HG03060 (cell line): ENCODE results near the gene S100A1.
"Not testable (repeated sequence)": the region's sequence is repeated elsewhere in the genome, so short reads cannot be mapped to it uniquely, and the experiment has no call there.

Experiments
- ATAC-seq: cut with Tn5 transposase; IDR thresholded peaks from one replicate; pipeline ENCODE4 v1.9.1; 2021; ENCODE audit warnings: low read depth, moderate number of reproducible peaks; ENCODE audit not compliant: unreplicated experiment

S100A1 gene

DNA sequence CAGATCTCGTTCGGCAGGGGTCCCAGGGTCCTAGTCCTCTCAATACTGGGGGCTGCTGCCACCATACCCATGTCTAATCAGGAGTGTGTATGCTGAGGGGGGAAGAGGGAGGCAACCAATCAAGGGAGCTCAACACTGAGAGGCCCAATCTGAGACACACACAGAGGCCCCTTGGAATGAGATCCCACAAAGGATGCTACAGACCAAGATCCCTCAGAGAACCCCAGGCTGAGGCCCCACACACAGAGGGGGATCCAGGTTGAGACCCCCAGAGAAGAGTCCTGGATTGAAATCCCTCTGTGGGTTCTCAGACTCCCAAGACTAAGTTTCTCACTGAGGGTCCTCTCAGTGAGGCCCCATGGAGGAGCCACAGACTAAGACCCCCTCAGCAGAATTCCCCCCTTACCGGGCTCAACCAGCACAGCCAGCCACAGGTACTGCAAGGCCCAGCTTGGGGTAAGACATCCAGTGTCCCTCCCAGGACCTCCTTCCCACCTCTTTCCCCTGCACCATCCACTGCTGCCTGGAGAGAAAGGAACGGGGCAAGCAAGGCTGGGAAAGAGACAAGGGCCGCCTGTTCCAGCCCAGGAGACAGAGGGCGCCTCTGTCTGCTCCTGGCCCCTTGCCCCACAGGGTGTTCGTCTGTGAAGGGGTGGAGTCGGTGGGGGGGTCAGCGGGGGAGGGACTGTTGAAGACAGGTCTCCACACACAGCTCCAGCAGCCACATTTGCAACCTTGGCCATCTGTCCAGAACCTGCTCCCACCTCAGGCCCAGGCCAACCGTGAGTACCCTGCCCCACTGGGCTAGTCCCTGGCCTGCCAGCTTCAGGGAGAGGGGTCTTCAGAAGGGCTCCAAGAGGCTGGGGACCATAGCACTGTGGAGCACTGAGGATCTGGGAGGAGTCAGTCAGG lies at the start of gene S100A1:
TSS of gene S100A1 (plus strand) at position 720 of the 912 bp plus-strand sequence. CDS start 2,088 bp downstream, outside the sequence.
- ATAC-seq, result no peak

DNA sequence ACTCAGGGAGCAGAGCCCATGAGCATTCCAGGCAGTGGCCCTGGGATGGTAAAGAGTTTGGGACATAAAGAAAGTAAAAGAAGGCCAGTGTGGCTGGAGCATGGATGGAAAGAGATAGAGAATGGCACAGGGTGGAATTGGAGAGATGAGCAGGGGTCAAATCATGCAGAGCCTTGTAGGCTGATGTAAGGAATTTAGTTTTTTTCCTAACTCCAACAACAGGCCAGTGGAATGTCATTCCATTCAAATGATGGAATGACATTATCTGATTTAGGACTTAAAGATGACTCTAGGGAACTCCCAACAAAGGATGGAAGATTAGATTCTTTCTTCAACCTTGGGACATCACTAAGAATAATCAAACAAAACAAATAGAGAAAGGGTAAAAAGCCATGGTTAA lies 49.7 kb upstream of the S100A1 start:
- no peak for ATAC-seq

DNA sequence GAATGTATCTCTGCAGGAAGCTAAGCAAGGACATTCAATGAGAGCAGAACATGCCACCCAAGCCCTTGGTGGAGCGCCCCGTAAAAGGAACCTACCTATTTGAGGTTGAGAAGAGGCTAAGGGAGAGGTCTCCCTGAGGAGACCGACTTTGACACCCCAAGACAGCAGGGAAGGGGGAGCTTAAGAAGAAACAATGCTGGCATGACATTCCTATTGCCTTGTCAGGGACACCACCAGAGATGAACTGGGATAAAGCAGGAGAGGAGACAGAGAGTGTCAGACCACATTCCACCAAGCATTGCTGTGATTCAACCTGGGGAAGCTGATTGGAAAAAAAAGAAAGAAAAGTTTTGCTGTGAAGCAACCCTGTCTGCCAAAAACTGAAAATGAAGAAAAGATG lies 49.3 kb upstream of the S100A1 start:
- no peak for ATAC-seq

DNA sequence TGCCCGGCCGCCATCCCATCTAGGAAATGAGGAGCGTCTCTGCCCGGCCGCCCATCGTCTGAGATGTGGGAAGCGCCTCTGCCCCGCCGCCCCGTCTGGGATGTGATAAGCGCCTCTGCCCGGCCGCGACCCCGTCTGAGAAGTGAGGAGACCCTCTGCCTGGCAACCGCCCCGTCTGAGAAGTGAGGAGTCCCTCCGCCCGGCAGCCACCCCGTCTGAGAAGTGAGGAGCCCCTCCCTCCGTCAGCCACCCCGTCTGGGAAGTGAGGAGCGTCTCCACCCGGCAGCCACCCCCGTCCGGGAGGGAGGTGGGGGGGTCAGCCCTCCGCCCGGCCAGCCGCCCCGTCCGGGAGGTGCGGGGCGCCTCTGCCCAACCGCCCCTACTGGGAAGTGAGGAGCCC lies 45.4 kb upstream of the S100A1 start:
- not testable (repeated sequence) for ATAC-seq

DNA sequence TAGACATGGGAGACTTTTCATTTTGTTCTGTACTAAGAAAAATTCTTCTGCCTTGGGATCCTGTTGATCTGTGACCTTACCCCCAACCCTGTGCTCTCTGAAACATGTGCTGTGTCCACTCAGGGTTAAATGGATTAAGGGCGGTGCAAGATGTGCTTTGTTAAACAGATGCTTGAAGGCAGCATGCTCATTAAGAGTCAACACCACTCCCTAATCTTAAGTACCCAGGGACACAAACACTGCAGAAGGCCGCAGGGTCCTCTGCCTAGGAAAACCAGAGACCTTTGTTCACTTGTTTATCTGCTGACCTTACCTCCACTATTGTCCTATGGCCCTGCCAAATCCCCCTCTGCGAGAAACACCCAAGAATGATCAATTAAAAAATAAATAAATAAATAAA lies 44.7 kb upstream of the S100A1 start:
- not testable (repeated sequence) for ATAC-seq

DNA sequence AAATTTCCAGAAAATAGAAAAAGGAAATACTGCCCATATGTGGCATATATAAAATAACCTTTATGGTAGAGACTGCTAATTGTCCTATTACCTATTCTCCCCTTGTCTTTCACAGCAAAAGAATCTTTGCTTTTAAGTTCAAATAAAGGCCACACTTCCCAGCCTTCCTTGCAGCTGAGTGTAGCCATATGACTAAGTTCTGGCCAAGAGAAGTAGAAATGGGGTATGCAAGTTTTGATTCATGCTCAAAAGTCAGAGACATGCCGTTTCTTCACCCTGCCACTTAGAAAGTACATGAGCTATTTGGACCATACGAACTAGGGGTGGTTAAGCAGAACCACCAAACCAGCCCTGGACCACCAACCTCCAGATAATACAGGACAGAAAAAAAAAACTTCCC lies 44.3 kb upstream of the S100A1 start:
- ATAC-seq, result no peak

DNA sequence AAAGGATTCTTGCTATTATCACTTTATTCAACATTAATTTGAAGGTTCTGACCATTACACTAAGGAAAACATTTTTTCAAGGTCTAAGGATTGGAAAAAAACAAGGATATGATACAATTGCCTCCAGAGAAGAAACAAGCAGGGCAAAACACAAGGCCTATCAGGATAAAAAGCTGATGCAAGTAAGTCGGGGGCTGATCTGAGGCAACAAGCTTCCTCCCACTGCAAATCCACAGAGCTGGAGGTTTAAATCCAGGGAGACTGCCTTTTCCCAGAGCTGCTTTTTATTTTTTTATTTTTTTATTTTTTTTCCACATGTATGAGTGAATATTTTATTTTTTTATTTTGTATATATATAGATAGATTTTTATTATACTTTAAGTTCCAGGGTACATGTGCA lies 43.2 kb upstream of the S100A1 start:
- ATAC-seq, result no peak

DNA sequence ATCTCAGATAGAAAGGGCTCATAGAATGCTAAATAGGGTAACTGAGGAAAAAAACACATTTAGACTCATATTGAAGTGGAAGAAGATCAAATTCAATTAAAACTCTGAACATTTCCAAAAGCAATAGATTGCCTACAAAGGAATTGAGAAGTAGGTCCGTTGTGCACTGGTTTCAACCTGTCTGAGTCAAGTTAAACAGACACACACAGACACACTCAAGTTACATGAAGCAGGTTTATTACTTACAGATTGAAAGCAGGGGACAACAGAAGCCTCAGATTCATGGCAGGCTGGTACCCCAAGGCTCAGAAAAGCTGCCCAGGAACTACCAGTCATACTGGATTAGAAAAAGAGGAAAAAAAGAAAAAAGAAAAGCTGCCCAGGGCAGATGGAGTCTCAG lies 41.9 kb upstream of the S100A1 start:
- no peak for ATAC-seq

DNA sequence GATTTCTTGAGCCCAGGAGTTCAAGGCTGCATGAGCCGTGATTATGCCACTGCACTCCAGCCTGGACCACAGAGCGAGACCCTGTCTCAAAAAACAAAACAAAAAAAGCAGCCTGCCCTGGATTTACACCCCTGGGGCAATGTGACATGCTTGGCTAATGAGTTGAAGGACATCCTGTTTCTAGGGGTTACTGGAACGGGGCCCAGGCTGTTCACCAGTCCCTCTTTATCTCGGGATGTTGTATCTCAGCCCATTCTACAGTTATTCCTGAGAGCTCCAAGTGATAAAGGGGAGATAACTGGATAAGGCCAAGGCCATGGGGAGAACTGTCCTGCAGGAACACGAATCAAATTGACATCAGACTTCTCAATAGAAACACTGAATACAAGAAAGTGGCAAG lies 40.9 kb upstream of the S100A1 start:
- no peak for ATAC-seq

DNA sequence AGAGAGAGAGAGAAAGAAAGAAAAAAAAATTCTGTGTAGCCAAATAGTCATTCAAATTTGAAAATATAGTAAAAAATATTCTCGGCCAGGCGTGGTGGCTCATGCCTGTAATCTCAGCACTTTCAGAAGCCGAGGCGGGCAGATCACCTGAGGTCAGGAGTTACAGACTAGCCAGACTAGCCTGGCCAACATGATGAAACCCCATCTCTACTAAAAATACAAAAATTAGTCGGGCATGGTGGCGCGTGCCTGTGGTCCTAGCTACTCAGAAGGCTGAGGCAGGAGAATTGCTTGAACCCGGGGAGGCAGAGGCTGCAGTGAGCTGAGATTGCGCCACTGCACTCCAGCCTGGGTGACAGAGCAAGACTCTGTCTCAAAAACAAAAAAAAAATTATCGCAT lies 40.2 kb upstream of the S100A1 start:
- not testable (repeated sequence) for ATAC-seq

DNA sequence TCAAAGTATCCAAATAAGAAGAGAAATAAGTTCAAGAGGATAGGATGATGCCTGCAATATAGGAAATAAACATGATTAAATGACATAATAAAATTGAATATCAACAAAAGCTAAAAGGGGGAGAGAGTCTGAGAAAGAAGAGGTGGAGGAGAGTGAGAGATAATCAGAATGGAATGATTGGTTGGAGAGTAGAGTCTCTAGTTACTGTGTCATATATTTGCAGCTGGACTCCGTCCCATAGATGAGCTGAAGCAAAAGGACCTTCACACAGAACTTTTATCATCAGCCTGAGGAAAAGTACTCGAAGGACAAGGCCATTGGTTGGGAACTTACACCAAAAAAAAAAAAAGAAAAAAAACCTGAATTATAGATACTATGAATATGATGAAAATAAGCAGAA lies 39.8 kb upstream of the S100A1 start:
- ATAC-seq, result no peak

DNA sequence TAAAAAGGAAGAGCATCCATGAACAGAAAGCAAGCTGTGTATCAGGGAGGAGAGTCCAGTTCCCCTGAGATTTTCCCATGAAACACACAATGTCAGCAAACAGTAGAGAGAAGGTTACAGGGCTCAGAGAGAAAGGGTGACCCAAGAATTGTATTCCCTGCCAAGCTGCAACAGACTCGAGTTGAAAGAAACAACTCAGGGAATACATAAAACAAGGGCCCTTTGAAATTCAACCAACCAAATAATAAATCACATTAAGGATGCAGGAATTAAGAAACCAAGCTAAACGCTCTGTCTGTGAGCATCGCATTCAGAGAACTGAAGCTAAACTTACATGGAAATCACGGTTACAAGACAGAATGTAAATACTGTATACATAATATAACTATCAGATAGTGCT lies 35.5 kb upstream of the S100A1 start:
- ATAC-seq, result no peak

DNA sequence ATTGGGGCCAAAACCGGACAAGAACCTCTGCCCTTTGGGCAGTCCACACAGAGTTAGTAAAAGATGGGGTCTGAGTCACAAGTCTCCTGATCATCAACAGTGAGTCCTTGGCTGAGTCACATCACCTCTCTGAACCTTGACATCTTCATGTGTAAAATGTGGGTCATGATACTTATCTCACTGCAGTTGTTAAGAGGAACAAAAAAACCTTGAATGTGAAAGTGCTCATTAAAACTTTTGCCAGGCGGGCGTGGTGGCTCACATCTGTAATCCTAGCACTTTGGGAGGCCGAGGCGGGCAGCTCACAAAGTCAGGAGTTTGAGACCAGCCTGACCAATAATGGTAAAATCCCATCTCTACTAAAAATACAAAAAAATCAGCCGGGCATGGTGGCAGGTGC lies 31.0 kb upstream of the S100A1 start:
- no peak for ATAC-seq

DNA sequence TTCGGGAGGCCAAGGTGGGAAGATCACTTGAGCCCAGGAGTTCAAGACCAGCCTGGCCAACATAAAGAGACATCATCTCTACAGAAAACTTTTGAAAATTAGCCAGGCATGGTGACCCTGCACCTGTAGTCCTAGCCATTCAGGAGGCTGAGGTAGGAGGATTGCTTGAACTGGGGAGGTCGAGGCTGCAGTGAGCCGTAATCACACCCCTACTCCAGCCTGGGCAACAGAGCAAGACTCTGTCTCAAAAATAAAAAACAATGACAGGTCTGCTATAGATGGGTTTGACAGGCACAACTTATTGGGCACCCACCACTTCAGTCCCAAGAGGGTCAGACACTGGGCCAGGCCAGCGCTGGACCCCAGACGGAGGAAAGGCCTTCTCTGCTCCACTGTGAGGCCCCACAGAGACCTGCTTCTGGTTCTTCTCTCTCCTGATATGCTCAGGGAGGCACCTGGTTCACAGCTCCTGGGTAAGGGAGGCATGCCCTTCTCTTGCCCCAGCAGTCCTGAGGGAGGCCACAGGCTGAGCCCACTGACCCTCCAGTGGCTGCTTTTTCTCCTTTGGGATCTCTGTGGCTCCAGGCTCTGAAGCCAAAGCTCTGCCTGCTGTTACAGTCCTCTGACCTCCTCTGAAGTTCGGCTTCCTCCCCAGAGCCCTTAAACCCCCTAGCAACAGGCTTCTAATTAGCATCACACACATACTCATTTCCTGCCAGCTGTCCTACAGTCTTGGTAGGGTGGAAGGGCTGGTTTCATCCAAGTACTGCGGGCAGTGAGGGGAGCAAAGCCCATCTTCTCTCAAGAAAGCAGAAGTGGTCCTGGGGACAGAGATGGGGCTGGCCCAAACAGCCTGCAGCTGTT lies 29.7 kb upstream of the S100A1 start:
- ATAC-seq, result peak; percentile 91

DNA sequence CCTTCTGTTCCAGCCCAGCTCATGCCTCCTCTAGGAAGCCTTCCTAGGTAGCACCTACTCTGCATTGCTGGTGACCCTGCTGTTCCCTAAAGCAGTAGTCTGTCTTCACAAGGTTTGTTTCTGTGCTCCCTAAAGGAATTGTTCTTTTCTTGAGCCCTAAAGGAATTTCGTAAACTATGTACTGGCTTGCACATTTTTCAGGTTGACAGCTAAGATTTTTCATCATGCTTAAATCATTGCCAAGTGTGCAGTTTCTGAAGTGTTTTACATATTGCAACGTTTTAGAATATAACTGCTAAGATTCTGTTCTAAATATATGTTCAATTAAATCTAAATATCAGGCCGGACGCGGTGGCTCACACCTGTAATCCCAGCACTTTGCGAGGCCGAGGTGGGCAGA lies 28.4 kb upstream of the S100A1 start:
- no peak for ATAC-seq

DNA sequence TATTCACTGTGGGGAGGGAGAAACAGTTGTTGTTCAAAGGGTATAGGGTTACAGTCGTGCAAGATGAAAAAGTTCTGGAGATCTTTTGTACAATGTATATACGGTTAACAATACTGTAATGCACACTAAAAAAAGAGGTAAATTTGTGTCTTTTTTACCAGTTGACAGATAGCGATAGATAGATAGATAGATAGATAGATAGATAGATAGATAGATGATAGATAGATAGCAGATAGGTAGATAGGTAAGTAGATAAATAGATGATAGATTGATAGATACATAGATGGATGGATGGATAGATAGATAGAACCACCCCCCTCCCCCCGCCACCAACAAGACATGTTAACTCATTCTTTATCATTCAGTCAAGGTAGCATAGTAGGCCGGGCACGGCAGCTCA lies 25.5 kb upstream of the S100A1 start:
- no peak for ATAC-seq

DNA sequence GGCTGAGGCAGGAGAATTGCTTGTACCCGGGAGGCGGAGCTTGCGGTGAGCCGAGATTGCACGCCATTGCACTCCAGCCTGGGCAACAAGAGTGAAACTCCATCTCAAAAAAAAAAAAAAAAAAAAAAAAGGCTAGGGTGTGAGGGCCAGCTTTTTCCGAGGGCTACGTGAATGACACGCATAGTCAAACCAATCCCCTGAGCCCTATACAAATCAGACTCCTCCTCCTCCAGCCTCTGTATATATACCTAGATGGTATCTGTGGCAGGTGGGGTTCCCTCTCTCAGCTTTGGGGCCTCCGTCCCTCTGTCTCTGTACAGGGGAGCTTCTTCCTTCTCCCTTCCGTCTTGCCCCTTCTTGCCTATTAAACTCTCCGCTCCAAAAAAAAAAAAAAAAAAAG lies 22.0 kb upstream of the S100A1 start:
- ATAC-seq, result no peak

DNA sequence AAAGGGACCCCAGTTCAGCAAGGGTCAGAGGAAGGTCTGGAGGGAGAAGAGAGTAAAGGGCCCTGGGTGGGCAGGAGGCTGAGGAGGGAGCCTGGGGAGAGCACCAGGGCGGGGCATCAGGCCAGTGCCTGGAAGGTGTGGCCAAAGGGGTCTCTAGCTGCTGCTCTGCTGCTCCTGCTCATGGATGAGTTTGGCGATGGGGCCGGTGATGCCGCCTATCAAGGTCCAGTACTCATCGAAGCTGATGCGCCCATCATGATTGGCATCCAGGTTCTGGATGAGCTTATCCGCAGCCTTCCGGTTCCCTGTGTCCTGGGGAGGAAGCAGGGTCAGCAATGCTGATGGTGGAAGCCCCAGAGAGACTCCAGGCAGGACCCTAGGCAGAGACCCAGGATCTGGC lies 20.9 kb upstream of the S100A1 start:
- ATAC-seq, result no peak

DNA sequence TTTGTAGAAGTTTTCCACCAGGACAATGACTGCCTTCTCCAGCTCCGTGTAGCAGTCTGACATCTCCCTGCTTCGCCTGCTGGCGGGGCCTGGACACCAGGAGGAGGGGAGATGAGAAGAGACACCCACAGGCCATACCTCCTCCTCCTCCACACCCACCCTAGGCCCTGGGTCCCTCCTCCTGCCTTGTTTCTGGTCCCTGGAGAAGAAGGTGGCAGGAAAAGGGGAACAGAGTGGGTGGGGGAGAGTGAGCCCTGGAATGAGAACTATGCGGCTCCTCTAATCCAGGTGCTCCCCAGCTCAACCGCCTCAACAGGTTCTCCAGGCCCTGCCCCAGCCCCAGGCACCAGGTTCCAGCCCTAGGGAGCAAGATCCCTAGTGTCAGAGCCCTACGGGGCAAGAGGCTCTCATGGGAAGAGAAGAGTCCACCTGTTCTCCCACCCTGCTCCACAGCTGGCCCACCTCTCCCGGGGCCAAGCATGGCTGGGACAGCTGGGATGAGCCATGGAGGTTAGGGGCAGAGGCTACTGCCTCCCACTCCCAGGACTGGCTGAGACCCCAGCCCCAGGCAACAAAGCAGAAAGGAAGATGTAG lies 20.0 kb upstream of the S100A1 start:
- ATAC-seq, result no peak

DNA sequence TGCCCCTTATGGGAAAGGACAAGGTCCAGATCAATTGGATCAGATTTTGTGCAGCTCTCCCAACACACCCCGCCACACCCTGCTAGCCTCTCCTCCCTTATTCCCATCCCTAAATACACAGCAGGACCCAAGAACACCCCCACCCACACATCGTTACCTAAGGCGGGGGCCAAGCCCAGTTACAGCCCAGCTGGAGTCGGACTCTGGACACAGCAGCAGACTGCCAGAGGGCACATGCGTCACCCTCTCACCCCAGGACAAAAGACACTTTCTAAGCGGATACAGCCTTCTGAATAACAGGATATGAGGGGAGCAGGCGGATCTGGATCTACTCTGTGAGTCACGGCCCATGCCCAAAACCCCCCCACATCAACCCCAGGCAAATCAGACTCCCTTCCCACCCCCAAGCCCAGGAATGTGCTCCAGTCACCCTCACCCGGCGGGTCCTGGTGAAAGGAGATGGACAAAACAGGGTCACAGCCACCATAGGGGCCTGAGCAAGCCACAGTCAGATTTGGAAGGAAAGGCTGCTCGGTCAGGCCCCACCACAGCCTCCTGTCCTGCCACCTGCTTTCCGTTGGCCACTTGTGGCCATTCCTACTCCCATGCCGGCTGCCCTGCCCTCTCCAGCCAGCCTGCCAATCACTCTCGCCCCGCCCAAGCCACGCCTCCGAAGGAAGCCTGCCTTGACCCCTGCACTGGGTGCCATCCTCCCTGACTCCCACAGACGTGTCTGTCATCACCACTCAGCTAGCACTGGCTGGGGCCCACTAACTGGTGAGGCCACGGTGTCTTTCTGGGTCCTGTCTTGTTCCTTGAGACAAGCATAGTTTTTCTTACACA lies 19.3 kb upstream of the S100A1 start:
- ATAC-seq, result no peak
